DND-41 (cell line): ENCODE measurements around the gene SPATA17.

Experiments
- ATAC-seq: fragments of 200-7000 bp; cut with Tn5 transposase; 3 replicates; pipeline ENCODE4 v1.9.1; 2021; ENCODE audit warnings: low read depth; ENCODE audit not compliant: insufficient read depth
- DNase-seq: peaks from one replicate; pipeline ENCODE4 v3.0.0-alpha.2; 2020
- H2AFZ ChIP-seq: 2 replicates; pipeline ENCODE4 v1.6.0; 2012; ENCODE audit warnings: low read depth, low read length
- H3K27ac ChIP-seq: 2 replicates; pipeline ENCODE4 v1.5.1; 2012; ENCODE audit warnings: low read length, inconsistent platforms
- H3K27me3 ChIP-seq: fragments of 200-600 bp; sonication (generic); 2 replicates; pipeline ENCODE4 v1.6.0; 2012; ENCODE audit warnings: low read length, mild to moderate bottlenecking, inconsistent platforms; ENCODE audit not compliant: insufficient read depth, poor library complexity
- H3K36me3 ChIP-seq: 2 replicates; pipeline ENCODE4 v1.5.1; 2012; ENCODE audit warnings: low read length, inconsistent platforms; ENCODE audit not compliant: insufficient read depth
- H3K4me1 ChIP-seq: 2 replicates; pipeline ENCODE4 v1.5.1; 2012; ENCODE audit warnings: mild to moderate bottlenecking, low read length; ENCODE audit not compliant: insufficient read depth
- H3K4me2 ChIP-seq: 2 replicates; pipeline ENCODE4 v1.6.0; 2012; ENCODE audit warnings: mild to moderate bottlenecking, moderate library complexity, low read length, inconsistent platforms; ENCODE audit not compliant: insufficient read depth
- H3K4me3 ChIP-seq, 2 experiments: fragments of 200-600 bp in 1 of 2; shearing (Covaris generic) in 1 of 2; 2 replicates each; pipeline ENCODE4 v1.5.1; 2012 to 2016; ENCODE audit warnings: inconsistent platforms in 2 of 2, low read length in 2 of 2, mild to moderate bottlenecking in 2 of 2, low read depth in 1 of 2, moderate library complexity in 1 of 2
- H3K79me2 ChIP-seq: 2 replicates; pipeline ENCODE4 v1.6.0; 2012; ENCODE audit warnings: low read length, inconsistent platforms; ENCODE audit not compliant: insufficient read depth
- H3K9ac ChIP-seq: 2 replicates; pipeline ENCODE4 v1.6.0; 2012; ENCODE audit warnings: low read depth, mild to moderate bottlenecking, inconsistent platforms, low read length, moderate library complexity
- H3K9me3 ChIP-seq: 2 replicates; pipeline ENCODE4 v1.5.1; 2012; ENCODE audit warnings: low read length, moderate library complexity, mild to moderate bottlenecking, inconsistent platforms; ENCODE audit not compliant: insufficient read depth, severe bottlenecking
- H4K20me1 ChIP-seq: 2 replicates; pipeline ENCODE4 v1.6.0; 2012; ENCODE audit warnings: low read length; ENCODE audit not compliant: insufficient read depth
- EZH2 ChIP-seq: IDR thresholded peaks from 3 replicates; pipeline ENCODE4 v1.6.1; 2012; ENCODE audit warnings: borderline replicate concordance, low read depth, mild to moderate bottlenecking, moderate library complexity, low read length, inconsistent platforms; ENCODE audit not compliant: severe bottlenecking
- TF ChIP-seq, protein P1 (sequence below): IDR thresholded peaks from 2 replicates; pipeline ENCODE4 v1.5.1; 2012; ENCODE audit warnings: borderline replicate concordance, low read length, moderate library complexity, mild to moderate bottlenecking; ENCODE audit not compliant: poor library complexity, severe bottlenecking; ENCODE audit errors: extremely low read depth

Gene SPATA17

DNA sequence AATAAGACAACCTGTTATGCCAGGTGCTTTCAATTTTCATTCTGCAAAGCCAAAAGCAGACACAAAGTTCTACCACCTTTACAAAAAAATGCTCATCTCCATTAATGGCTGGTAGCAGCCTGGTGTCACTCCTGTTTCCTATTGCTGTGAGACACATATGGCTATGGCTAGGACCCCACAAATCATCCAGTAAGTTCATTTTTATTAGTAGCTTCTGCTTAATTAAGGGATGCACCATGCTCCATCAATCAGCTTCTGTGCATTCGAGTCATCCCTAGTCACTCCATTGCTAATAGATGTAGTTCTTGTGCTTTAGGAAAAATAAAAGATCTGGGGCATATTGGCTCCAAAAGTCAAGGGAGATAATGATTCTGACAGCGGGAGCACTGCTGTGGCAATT, 257.2 kb downstream of the SPATA17 start:
- H3K9me3 ChIP-seq: peaks cover 2% of the 10 kb centered on the region
- TF ChIP-seq, protein P1, sequence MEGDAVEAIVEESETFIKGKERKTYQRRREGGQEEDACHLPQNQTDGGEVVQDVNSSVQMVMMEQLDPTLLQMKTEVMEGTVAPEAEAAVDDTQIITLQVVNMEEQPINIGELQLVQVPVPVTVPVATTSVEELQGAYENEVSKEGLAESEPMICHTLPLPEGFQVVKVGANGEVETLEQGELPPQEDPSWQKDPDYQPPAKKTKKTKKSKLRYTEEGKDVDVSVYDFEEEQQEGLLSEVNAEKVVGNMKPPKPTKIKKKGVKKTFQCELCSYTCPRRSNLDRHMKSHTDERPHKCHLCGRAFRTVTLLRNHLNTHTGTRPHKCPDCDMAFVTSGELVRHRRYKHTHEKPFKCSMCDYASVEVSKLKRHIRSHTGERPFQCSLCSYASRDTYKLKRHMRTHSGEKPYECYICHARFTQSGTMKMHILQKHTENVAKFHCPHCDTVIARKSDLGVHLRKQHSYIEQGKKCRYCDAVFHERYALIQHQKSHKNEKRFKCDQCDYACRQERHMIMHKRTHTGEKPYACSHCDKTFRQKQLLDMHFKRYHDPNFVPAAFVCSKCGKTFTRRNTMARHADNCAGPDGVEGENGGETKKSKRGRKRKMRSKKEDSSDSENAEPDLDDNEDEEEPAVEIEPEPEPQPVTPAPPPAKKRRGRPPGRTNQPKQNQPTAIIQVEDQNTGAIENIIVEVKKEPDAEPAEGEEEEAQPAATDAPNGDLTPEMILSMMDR: no peak
- no peak for TF ChIP-seq EZH2
- H3K79me2 ChIP-seq: no peaks in the 10 kb centered on the region
- H2AFZ ChIP-seq: no peak overlapping the region
- no peak overlapping the region for H3K4me2 ChIP-seq
- H3K4me1 ChIP-seq: no peaks in the 10 kb centered on the region
- DNase-seq: no peak
- no peaks in the 10 kb centered on the region for H4K20me1 ChIP-seq
- no peak overlapping the region for H3K4me3 ChIP-seq
- no peak overlapping the region for H3K27ac ChIP-seq
- no peaks in the 10 kb centered on the region for H3K27me3 ChIP-seq
- H3K9ac ChIP-seq: no peak overlapping the region
- ATAC-seq: no peak
- H3K36me3 ChIP-seq: no peaks in the 10 kb centered on the region

DNA sequence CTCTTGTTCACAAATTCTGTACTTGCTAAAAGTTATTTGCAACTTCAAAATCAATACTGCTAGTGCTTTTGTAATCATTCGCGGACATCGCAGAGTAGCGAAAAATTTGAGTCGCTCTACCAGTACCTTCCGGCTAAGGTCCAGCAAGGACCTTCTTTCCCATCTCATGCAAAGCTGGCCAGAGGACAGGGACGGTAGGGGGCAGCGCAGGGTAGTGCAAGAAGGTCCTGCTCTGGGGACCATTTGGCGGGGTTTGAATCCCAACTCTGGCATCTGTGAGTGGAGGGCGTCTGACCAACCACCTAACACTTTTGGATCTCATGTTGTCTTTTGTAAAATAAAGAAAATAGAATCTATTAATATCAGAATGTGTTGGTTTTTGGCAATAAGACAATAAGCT, 258.3 kb downstream of the SPATA17 start:
- no peak for TF ChIP-seq EZH2
- TF ChIP-seq, protein P1: no peak
- H3K79me2 ChIP-seq: no peaks in the 10 kb centered on the region
- H3K27me3 ChIP-seq: no peaks in the 10 kb centered on the region
- H3K27ac ChIP-seq: no peak overlapping the region
- no peak for ATAC-seq
- H2AFZ ChIP-seq: no peak overlapping the region
- H3K4me2 ChIP-seq: no peak overlapping the region
- no peak for DNase-seq
- H4K20me1 ChIP-seq: no peaks in the 10 kb centered on the region
- H3K9ac ChIP-seq: no peak overlapping the region
- peaks cover 2% of the 10 kb centered on the region for H3K9me3 ChIP-seq
- H3K36me3 ChIP-seq: no peaks in the 10 kb centered on the region
- H3K4me1 ChIP-seq: no peaks in the 10 kb centered on the region
- H3K4me3 ChIP-seq: no peak overlapping the region

DNA sequence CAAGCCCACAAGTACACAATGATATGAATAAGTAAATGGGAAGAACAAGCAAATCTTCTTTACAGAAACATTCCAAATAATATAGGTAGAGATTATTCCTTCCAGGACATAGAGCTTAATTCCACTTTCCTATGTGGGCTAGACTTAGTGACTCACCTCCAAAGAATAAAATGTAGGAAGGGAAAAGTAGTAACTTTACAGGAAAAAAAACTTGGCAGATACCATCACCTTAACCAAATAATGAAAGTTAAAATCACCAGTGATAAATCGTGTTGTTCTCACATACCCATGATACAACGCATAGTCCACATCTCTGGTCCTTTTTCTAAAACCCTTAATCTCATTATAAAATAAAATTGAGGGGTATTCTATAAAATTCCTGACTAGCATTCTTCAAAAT, 260.8 kb downstream of the SPATA17 start:
- TF ChIP-seq EZH2: no peak
- TF ChIP-seq, protein P1: no peak
- Histone ChIP-seq H3K4me3 (no peak overlapping the region), H2AFZ (no peak overlapping the region), H3K79me2 (no peaks in the 10 kb centered on the region), H3K36me3 (no peaks in the 10 kb centered on the region), H3K4me2 (no peak overlapping the region), H3K4me1 (no peaks in the 10 kb centered on the region), H4K20me1 (no peaks in the 10 kb centered on the region), H3K9ac (no peak overlapping the region), H3K27ac (no peak overlapping the region), H3K27me3 (no peaks in the 10 kb centered on the region), H3K9me3 (peaks cover under 1% of the 10 kb centered on the region)
- ATAC-seq: no peak
- DNase-seq: no peak

DNA sequence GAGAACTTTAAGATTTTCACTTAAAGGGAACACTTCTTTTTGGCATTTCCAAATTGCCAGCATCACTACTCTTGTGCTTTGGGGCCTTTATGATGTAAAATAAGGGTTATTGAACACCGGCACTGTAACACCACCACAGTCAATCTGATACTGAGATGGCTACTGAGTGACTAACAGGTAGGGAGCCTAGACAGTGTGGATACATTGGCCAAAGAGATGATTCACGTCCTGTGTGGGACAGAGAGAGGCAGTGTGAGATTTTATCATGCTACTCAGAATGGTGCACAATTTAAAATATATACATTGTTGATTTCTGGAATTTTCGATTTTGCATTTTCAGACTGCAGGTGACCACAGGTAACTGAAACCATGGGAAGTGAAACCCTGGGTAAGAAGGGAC, 261.6 kb downstream of the SPATA17 start:
- Histone ChIP-seq H3K9ac (no peak overlapping the region), H3K4me1 (no peaks in the 10 kb centered on the region), H3K4me3 (no peak overlapping the region), H3K27ac (no peak overlapping the region), H3K4me2 (no peak overlapping the region), H3K9me3 (no peaks in the 10 kb centered on the region), H4K20me1 (no peaks in the 10 kb centered on the region), H3K27me3 (no peaks in the 10 kb centered on the region), H2AFZ (no peak overlapping the region), H3K79me2 (no peaks in the 10 kb centered on the region), H3K36me3 (no peaks in the 10 kb centered on the region)
- no peak for TF ChIP-seq EZH2
- TF ChIP-seq, protein P1: no peak
- no peak for DNase-seq
- no peak for ATAC-seq
